Cardiac fibroblast (primary cell): ENCODE measurements around the gene WIPI1.

Experiments
- DNase-seq, 2 donors: peaks; one replicate each; pipeline versions ENCODE4 v3.0.0 to v3.0.0-alpha.2; 2010; ENCODE audit warnings: low read depth in 2 of 2
- H3K4me3 ChIP-seq, 2 donors: replicated peaks in 1 of 2; 1 replicate in 1 of 2; 2 replicates in 1 of 2; pipeline ENCODE4 v1.5.1; 2011; ENCODE audit warnings: low read depth in 2 of 2, low read length in 2 of 2, mild to moderate bottlenecking in 2 of 2, moderate library complexity in 1 of 2
- TF ChIP-seq, protein P1 (sequence below): IDR thresholded peaks from one replicate; pipeline ENCODE4 v1.5.1; 2011; ENCODE audit warnings: low read depth, mild to moderate bottlenecking, low read length, inconsistent platforms

WIPI1 gene

DNA sequence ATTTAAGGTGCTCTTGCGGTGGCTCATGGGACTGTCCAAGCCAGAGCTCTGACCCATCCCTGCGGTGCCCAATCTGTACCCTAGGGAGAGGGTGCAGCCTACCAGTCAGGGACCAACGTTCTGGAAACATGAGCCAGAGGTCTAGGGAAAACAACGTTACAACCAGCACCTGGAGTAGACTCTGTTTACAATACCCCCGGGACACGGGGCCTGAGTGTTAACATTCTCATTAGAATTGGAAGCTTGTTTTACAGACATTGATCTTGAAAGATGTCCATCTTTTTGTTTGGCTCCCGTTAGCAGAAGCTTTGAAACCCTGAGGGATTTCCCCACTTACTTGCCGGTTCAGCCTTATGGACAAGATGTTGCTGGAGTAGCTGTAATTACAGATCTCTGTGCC, 6.9 kb downstream of the WIPI1 start:
- TF ChIP-seq, protein P1, sequence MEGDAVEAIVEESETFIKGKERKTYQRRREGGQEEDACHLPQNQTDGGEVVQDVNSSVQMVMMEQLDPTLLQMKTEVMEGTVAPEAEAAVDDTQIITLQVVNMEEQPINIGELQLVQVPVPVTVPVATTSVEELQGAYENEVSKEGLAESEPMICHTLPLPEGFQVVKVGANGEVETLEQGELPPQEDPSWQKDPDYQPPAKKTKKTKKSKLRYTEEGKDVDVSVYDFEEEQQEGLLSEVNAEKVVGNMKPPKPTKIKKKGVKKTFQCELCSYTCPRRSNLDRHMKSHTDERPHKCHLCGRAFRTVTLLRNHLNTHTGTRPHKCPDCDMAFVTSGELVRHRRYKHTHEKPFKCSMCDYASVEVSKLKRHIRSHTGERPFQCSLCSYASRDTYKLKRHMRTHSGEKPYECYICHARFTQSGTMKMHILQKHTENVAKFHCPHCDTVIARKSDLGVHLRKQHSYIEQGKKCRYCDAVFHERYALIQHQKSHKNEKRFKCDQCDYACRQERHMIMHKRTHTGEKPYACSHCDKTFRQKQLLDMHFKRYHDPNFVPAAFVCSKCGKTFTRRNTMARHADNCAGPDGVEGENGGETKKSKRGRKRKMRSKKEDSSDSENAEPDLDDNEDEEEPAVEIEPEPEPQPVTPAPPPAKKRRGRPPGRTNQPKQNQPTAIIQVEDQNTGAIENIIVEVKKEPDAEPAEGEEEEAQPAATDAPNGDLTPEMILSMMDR: no peak
- DNase-seq: no peak

DNA sequence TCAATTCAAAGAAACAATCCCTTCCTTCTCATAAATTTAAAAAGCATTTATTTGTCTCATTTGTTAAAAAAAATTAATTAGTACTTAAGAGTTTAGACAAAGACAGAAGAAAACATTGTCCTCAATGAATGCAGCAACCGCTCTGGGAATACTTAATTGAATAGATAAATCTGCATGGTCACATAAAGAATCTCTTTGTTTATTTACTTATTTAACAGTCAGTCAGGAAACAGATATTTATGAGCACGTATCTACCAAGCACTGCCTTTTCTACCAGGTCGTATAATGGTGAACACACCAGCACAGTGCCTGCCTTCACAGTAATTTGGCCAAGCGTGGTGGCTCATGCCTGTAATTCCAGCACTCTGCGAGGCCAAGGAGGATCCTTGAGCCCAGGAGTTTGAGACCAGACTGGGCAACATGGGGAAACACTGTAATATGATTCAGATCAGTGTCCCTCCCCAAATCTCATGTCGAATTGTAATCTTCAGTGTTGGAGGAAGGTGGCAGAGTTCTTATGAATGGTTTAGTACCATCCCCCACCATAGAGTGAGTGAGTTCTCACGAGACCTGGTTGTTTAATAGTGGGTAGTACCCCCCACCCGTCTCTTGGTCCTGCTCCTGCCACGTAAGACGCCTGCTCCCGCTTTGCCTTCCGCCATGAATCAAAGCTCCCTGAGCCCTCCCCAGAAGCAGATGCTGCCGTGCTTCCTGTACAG, 8.1 kb downstream of the WIPI1 start:
- no peak overlapping the region for H3K4me3 ChIP-seq
- TF ChIP-seq, protein P1: no peak
- DNase-seq: no peak

More for the DNA sequence above, 6.9 kb downstream of the WIPI1 start:
- H3K4me3 ChIP-seq: no peak overlapping the region

DNA sequence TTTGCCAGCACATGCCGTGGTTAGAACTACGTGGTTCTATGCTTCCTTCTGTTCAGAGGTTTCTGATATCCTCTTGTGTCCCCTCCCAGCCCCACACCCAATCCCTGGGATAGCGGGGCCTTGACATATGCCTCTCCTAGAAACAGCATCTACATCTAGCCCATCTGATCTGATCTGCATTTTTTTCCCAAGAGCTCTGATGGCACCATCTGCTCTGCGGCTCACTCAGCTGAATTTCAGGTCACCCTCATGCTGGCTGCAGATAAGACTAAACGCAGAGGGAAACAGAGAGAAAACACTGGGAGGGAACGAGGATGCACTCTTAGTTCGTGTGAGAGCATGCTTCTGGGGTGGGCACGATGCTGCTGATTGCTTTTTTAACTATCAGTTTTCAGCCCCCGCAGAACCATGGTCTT, 10.7 kb downstream of the WIPI1 start:
- H3K4me3 ChIP-seq: no peak overlapping the region
- no peak for DNase-seq
- TF ChIP-seq, protein P1: no peak

DNA sequence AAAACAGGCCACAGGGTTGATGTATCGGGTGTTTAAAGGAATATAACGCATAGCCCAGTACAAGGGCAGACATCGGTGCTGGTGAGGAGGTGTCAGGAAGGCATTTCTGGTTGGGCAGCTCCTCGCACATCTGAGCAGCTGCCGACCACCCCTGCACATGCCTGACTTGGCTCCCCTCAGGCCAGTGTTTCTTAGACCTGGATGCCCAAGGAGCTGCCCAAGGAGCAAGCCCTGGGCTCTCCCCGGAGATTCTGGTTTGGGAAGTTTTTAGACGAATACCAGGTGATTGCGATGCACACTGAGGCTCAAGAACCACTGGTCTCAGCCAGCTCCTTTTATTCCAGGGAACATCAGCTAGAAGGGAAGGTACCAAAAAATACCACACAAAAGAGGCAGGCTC, 11.6 kb downstream of the WIPI1 start:
- TF ChIP-seq, protein P1: no peak
- DNase-seq: no peak
- H3K4me3 ChIP-seq: no peak overlapping the region

DNA sequence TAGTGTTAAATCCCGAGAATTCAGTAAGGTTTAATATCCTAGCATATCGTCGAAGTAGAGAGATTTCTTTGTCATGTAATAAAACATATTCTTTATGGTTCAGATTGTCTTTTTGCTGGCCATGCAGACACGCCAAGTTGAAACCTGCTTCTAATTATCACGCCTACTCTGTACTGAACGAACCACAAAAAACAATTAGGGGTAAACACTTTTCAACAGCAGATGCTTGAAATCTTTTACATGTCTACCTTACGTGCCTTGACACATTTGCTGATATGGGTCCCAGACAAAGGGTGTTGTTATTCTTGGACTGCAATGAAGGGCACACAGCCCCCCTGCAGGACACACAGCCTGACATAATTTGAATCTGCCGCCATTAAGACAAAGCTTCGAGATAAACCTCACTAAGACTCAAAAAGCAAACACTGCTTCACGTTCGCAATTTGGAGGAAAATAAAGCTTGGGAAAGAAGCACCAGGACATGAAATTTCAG, 13.3 kb downstream of the WIPI1 start:
- no peak overlapping the region for H3K4me3 ChIP-seq
- DNase-seq: no peak
- TF ChIP-seq, protein P1: no peak

DNA sequence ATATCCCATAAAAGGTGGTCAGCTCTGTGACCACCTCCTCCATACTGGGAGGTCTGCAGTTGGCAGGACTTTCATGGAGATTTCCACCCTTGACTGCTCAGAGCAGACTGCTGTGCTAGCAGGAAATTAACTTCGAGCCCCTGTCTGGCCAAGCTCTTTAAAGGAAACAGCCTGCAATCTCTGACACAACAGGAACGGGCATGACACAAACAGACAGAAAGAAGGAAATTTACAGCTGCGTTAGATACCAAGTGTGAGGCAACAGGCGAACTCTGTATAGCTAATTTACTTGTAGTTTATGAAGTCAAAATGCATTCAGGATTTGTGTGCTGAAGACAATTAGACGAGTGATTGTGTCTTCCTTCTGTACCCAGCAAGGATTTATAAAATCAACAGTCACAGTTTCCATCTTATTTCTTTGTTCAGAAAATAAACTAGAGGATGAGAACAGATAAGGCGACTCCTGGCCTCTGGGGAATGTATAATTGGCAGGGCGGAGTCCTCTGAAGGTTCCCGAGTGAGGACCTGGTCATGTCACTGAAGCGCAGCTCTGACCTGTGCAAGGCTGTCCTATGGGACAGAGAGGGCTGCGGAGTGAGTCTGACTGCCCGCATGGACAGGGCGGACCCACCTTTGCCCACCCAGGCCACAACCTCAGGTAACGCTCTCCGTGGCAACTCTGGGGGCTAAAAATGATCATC, 16.1 kb downstream of the WIPI1 start:
- no peak overlapping the region for H3K4me3 ChIP-seq
- peak in 1 of 2 donors; percentile 61 for DNase-seq
- TF ChIP-seq, protein P1: no peak
